Neuronal stem cell (in vitro differentiated cells): Measurements from ENCODE around the gene PRICKLE4.
A peak's percentile ranks its signal among the peaks of the same experiment; 100 is the strongest.

Experiments used
- DNase-seq: peaks from one replicate; pipeline ENCODE4 v3.0.0-alpha.2; 2013; ENCODE audit warnings: low spot score
- H2AFZ ChIP-seq: one replicate; pipeline ENCODE4 v1.6.1; 2013; ENCODE audit warnings: mild to moderate bottlenecking, low read length, inconsistent platforms
- H2AK5ac ChIP-seq: 2 replicates; pipeline ENCODE4 v1.6.1; 2013; ENCODE audit warnings: low read depth, mild to moderate bottlenecking, inconsistent platforms, low read length, moderate library complexity, mixed read lengths
- H2BK120ac ChIP-seq: 2 replicates; pipeline ENCODE4 v1.6.1; 2013; ENCODE audit warnings: low read depth, mild to moderate bottlenecking, inconsistent platforms, low read length, moderate library complexity, mixed read lengths
- H2BK12ac ChIP-seq: one replicate; pipeline ENCODE4 v1.6.1; 2013; ENCODE audit warnings: low read length, inconsistent platforms
- H2BK15ac ChIP-seq: 2 replicates; pipeline ENCODE4 v1.6.1; 2013; ENCODE audit warnings: mild to moderate bottlenecking, low read length, inconsistent platforms, mixed read lengths
- H2BK5ac ChIP-seq: one replicate; pipeline ENCODE4 v1.6.1; 2013; ENCODE audit warnings: inconsistent platforms, mild to moderate bottlenecking, low read length, moderate library complexity
- H3K14ac ChIP-seq: one replicate; pipeline ENCODE4 v1.6.1; 2013; ENCODE audit warnings: low read length, inconsistent platforms
- H3K18ac ChIP-seq: 2 replicates; pipeline ENCODE4 v1.6.1; 2013; ENCODE audit warnings: low read length, inconsistent platforms
- H3K23ac ChIP-seq: 2 replicates; pipeline ENCODE4 v1.6.1; 2013; ENCODE audit warnings: low read depth, mild to moderate bottlenecking, mixed read lengths, low read length, inconsistent platforms; ENCODE audit not compliant: poor library complexity
- H3K27ac ChIP-seq: replicated peaks from 3 replicates; pipeline ENCODE4 v1.5.1; 2013; ENCODE audit warnings: low read length, inconsistent platforms
- H3K27me3 ChIP-seq, 3 experiments: 2 replicates each; pipeline ENCODE4 v1.6.1; 2013; ENCODE audit warnings: low read length in 3 of 3, mild to moderate bottlenecking in 2 of 3, inconsistent platforms in 1 of 3, low read depth in 1 of 3, mixed read lengths in 1 of 3, moderate library complexity in 1 of 3; ENCODE audit not compliant: control insufficient read depth in 3 of 3, insufficient read depth in 3 of 3
- H3K36me3 ChIP-seq, 2 donors: replicated peaks in 1 of 2; 2 replicates each; pipeline ENCODE4 v1.6.1; 2013; ENCODE audit warnings: low read length in 2 of 2; ENCODE audit not compliant: control insufficient read depth in 2 of 2, insufficient read depth in 2 of 2
- H3K4ac ChIP-seq: 2 replicates; pipeline ENCODE4 v1.6.1; 2013; ENCODE audit warnings: inconsistent platforms, mild to moderate bottlenecking, low read length, moderate library complexity
- H3K4me1 ChIP-seq, 2 donors: 1 replicate in 1 of 2; 2 replicates in 1 of 2; pipeline ENCODE4 v1.6.1; 2013; ENCODE audit warnings: low read length in 2 of 2, low read depth in 1 of 2; ENCODE audit not compliant: control insufficient read depth in 2 of 2, insufficient read depth in 1 of 2
- H3K4me2 ChIP-seq: one replicate; pipeline ENCODE4 v1.6.1; 2013; ENCODE audit warnings: mild to moderate bottlenecking, low read length, inconsistent platforms; ENCODE audit not compliant: insufficient read depth, poor library complexity, severe bottlenecking
- H3K4me3 ChIP-seq, 2 donors: 2 replicates each; pipeline ENCODE4 v1.5.1; 2013; ENCODE audit warnings: low read length in 2 of 2, mild to moderate bottlenecking in 2 of 2, inconsistent platforms in 1 of 2, moderate library complexity in 1 of 2
- H3K79me1 ChIP-seq: one replicate; pipeline ENCODE4 v1.6.1; 2013; ENCODE audit warnings: low read depth, mild to moderate bottlenecking, inconsistent platforms, low read length, moderate library complexity
- H3K9ac ChIP-seq: one replicate; pipeline ENCODE4 v1.6.1; 2013; ENCODE audit warnings: mild to moderate bottlenecking, low read depth, low read length, inconsistent platforms; ENCODE audit not compliant: poor library complexity
- H3K9me3 ChIP-seq, 2 donors: replicated peaks in 1 of 2; 2 replicates each; pipeline versions ENCODE3 to v1.6.1; 2013; ENCODE audit warnings: low read length in 2 of 2, mild to moderate bottlenecking in 2 of 2, inconsistent platforms in 1 of 2, low read depth in 1 of 2, mixed read lengths in 1 of 2, moderate library complexity in 1 of 2; ENCODE audit not compliant: control insufficient read depth in 2 of 2, insufficient read depth in 1 of 2
- H4K8ac ChIP-seq: one replicate; pipeline ENCODE4 v1.6.1; 2013; ENCODE audit warnings: low read depth, mild to moderate bottlenecking, inconsistent platforms, low read length, moderate library complexity
- H4K91ac ChIP-seq: one replicate; pipeline ENCODE4 v1.6.1; 2013; ENCODE audit warnings: low read length, low read depth, mild to moderate bottlenecking, inconsistent platforms; ENCODE audit not compliant: poor library complexity
- WGBS, 2 donors: extraction: QIAGEN DNeasy Blood & Tissue Kit; methylation state at CpG; one replicate each; pipeline ENCODE4 v1.1.7; 2013; ENCODE audit warnings: missing lambda C conversion rate in 2 of 2, mixed read lengths in 1 of 2; ENCODE audit not compliant: insufficient read length in 2 of 2, insufficient replicate concordance in 1 of 2; ENCODE audit errors: extremely low coverage in 2 of 2; 5-methylcytosine and 5-hydroxymethylcytosine counted together

The PRICKLE4 gene

DNA sequence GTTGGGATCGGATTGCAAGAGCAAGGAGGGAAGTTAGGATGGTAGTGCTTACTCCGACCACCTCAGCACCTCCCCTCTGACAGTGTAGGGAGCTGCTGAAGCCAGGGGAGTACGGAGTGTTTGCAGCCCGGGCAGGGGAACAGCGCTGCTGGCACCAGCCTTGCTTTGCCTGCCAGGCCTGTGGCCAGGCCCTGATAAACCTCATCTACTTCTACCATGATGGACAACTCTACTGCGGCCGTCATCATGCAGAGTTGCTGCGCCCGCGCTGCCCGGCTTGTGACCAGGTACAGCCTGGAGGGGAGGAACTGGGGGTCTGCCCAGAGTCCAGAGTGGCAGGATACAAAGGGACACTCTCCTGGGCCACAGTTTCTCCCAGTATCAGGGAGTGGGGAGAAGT lies 4.7 kb downstream of the PRICKLE4 start:
- H3K36me3 ChIP-seq = peaks cover 12 to 15% of the 10 kb centered on the region in 2 donors
- no peak overlapping the region for H3K4me2 ChIP-seq
- H2AFZ ChIP-seq = no peak overlapping the region
- H3K9me3 ChIP-seq = no peaks in the 10 kb centered on the region
- H2BK12ac ChIP-seq = no peak overlapping the region
- no peak overlapping the region for H2BK5ac ChIP-seq
- no peak overlapping the region for H3K23ac ChIP-seq
- no peaks in the 10 kb centered on the region for H3K27me3 ChIP-seq
- no peak for DNase-seq
- no peak overlapping the region for H2BK120ac ChIP-seq
- H3K18ac ChIP-seq = no peak overlapping the region
- H3K4ac ChIP-seq = no peak overlapping the region
- peak overlapping the region; percentile 27 for H2AK5ac ChIP-seq
- H3K9ac ChIP-seq = no peak overlapping the region
- no peak overlapping the region for H3K14ac ChIP-seq
- no peak overlapping the region for H3K27ac ChIP-seq
- no peak overlapping the region for H4K8ac ChIP-seq
- peaks cover 6 to 12% of the 10 kb centered on the region in 2 donors for H3K4me1 ChIP-seq
- H4K91ac ChIP-seq = no peak overlapping the region
- H3K4me3 ChIP-seq = no peak overlapping the region
- no peaks in the 10 kb centered on the region for H3K79me1 ChIP-seq
- H2BK15ac ChIP-seq = no peak overlapping the region
- WGBS, 2 donors = no CpG with 5 or more reads among the region's 11 CpGs

DNA sequence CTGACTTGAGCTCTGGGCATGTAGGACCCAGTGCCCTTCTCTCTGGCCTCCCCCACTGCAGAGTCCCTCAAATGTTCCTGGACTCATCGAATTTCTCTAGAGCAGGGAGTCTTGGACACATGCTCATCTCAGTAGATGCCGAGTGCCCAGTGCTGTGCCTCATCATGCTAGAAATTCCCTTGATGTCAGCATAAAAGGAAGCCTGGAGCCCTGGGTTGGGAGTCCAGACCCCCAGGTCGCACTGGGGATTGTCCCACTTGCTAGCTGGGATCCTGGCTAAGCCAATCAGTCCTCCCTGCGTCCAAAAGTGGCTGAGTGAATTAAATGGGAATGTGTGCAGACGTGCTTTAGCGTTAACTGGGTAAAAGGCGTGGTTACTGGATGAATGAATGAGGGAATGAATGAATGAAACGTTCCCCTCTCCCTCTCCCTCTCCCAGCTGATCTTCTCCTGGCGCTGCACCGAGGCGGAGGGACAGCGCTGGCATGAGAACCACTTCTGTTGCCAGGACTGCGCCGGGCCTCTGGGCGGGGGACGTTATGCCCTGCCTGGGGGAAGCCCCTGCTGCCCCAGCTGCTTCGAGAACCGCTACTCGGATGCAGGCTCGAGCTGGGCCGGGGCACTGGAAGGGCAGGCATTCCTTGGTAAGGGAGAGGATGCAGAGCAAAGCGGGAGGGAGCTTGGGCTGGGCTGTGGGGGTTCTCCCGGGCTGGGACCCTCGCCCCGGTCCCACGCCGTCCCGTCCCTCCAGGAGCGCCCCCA lies 5.3 kb downstream of the PRICKLE4 start:
- WGBS, 2 donors = no CpG with 5 or more reads among the region's 29 CpGs
- Histone ChIP-seq H4K8ac (no peak overlapping the region), H3K79me1 (no peaks in the 10 kb centered on the region)

DNA sequence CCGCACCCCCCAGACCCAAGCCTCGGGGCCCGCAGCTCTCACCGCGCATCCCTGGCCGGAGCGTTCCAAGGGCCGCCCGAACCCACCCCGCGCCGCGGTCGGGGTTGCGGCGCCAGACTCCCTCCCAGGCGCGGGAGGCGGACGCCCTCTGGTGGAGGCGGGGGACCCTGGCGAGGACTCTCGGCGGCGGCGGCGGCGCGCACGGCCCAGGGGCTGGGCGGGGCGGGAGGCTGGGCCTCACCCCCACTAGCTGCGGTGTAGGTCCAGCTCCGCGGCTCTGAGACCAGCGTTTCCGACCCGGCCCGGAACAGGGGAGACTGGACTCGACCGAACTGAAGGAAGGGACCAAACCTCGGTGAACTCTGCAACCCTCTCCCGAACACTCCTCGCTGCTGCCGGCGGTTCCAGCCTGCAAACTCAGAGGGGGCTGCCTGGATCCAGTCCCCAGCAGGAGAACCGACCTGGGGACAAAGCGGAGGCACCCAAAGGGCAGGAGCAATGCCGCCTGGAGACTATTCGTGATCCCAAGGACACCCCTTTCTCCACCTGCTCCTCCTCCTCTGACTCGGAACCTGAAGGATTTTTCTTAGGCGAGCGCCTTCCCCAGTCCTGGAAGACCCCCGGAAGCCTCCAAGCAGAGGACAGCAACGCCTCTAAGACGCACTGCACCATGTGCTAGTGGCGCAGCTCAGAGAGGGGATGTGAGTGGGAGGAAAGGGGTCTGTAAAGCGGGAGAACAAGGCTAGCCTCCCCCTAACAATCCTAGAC lies 6.1 kb downstream of the PRICKLE4 start:
- H3K27ac ChIP-seq = peak overlapping the region; percentile 66
- peak overlapping the region; percentile 56 for H2BK5ac ChIP-seq
- peak overlapping the region; percentile 86 for H3K14ac ChIP-seq
- peak overlapping the region; percentile 66 for H3K23ac ChIP-seq
- no peak overlapping the region for H4K8ac ChIP-seq
- peaks cover 14 to 29% of the 10 kb centered on the region in 2 donors for H3K36me3 ChIP-seq
- no peaks in the 10 kb centered on the region for H3K79me1 ChIP-seq
- H3K4me1 ChIP-seq = peaks cover 2 to 5% of the 10 kb centered on the region in 2 donors
- no peaks in the 10 kb centered on the region for H3K27me3 ChIP-seq
- H3K4me3 ChIP-seq = peak overlapping the region; percentile 77 to 98
- H3K4ac ChIP-seq = no peak overlapping the region
- peak overlapping the region; percentile 97 for H2AK5ac ChIP-seq
- no peak overlapping the region for H2BK120ac ChIP-seq
- peak overlapping the region; percentile 96 for H3K18ac ChIP-seq
- H4K91ac ChIP-seq = peak overlapping the region; percentile 35
- H2BK15ac ChIP-seq = peak overlapping the region; percentile 94
- WGBS, 2 donors = no CpG with 5 or more reads among the region's 58 CpGs
- peak; percentile 87 for DNase-seq
- H3K9ac ChIP-seq = peak overlapping the region; percentile 93
- H2AFZ ChIP-seq = peak overlapping the region; percentile 93
- H2BK12ac ChIP-seq = no peak overlapping the region
- no peaks in the 10 kb centered on the region for H3K9me3 ChIP-seq
- peak overlapping the region; percentile 90 for H3K4me2 ChIP-seq

More for the DNA sequence above, 5.3 kb downstream of the PRICKLE4 start:
- H3K14ac ChIP-seq = peak overlapping the region; percentile 90
- peak overlapping the region; percentile 94 for H2BK15ac ChIP-seq
- H3K23ac ChIP-seq = peak overlapping the region; percentile 66
- peak overlapping the region; percentile 77 to 79 for H3K4me3 ChIP-seq
- peak overlapping the region; percentile 93 for H2AFZ ChIP-seq
- no peak overlapping the region for H4K91ac ChIP-seq
- peaks cover 14 to 21% of the 10 kb centered on the region in 2 donors for H3K36me3 ChIP-seq
- H3K4ac ChIP-seq = peak overlapping the region; percentile 6
- H3K27ac ChIP-seq = no peak overlapping the region
- peak overlapping the region; percentile 93 for H2BK12ac ChIP-seq
- peak overlapping the region; percentile 84 for H3K9ac ChIP-seq
- peak overlapping the region; percentile 90 for H3K4me2 ChIP-seq
- peak overlapping the region; percentile 97 for H2AK5ac ChIP-seq
- peaks cover 6 to 11% of the 10 kb centered on the region in 2 donors for H3K4me1 ChIP-seq
- no peaks in the 10 kb centered on the region for H3K9me3 ChIP-seq
- peak overlapping the region; percentile 92 for H3K18ac ChIP-seq
- DNase-seq = no peak
- H2BK5ac ChIP-seq = peak overlapping the region; percentile 56
- H3K27me3 ChIP-seq = no peaks in the 10 kb centered on the region
- H2BK120ac ChIP-seq = no peak overlapping the region
